Type B pancreatic cell (in vitro differentiated cells): Measurements from ENCODE around the gene DHX15. TPM values are rescaled to one million over a fixed set of nuclear protein-coding genes. Genes with fewer than 3 reads are reported as not detected.

Source experiments
- DNase-seq: peaks from one replicate; pipeline ENCODE4 v3.0.0; 2021; ENCODE audit warnings: mixed read lengths; ENCODE audit not compliant: unreplicated experiment; ENCODE audit errors: extremely low spot score
- H3K27ac Mint-ChIP-seq: 2 replicates; pipeline ENCODE4 v1.8.0; 2021; ENCODE audit warnings: mild to moderate bottlenecking, mixed read lengths
- H3K27me3 Mint-ChIP-seq: 2 replicates; pipeline ENCODE4 v1.8.0; 2021; ENCODE audit warnings: mixed read lengths
- H3K36me3 Mint-ChIP-seq: 2 replicates; pipeline ENCODE4 v1.8.0; 2021; ENCODE audit warnings: mixed read lengths
- H3K4me1 Mint-ChIP-seq: one replicate; pipeline ENCODE4 v1.8.0; 2021; ENCODE audit warnings: mixed read lengths; ENCODE audit not compliant: unreplicated experiment
- H3K4me3 Mint-ChIP-seq: 2 replicates; pipeline ENCODE4 v1.8.0; 2021; ENCODE audit warnings: mild to moderate bottlenecking, mixed read lengths
- H3K9me3 Mint-ChIP-seq: 2 replicates; pipeline ENCODE4 v1.8.0; 2021; ENCODE audit warnings: mixed read lengths
- total RNA-seq: library from RNA; stranded (reverse); gene quantifications from 2 replicates; pipeline ENCODE4 v1.2.1, GENCODE V29; 2021; ENCODE audit warnings: low replicate concordance
- TF ChIP-seq, protein P1 (sequence below): fragments of 200-600 bp; sonication (generic); conservative IDR thresholded peaks from 2 replicates; pipeline ENCODE4 v1.5.0; 2021; ENCODE audit warnings: antibody characterized with exemption, mild to moderate bottlenecking

The DHX15 gene
- total RNA-seq, 1 donor from 2014 or later, result 165 TPM

DNA sequence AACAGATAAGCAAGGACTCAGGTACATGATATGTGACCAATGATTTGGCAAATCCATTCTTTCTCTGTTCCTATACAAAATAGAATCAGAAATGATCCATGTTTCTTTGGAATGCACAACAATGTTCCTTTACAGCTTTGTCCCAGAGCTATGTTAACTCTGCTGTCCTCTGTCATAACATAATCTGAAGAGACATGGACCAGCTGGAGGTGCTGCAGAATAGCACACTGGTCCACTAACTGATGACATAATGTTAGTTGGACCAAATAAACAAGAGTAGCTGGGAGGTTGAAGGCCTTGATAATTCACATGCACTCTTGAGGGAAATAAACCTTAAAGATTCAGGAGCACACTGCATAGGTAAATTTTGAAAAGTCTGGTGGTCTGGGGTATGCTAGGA, 23.0 kb upstream of the DHX15 start:
- TF ChIP-seq, protein P1, sequence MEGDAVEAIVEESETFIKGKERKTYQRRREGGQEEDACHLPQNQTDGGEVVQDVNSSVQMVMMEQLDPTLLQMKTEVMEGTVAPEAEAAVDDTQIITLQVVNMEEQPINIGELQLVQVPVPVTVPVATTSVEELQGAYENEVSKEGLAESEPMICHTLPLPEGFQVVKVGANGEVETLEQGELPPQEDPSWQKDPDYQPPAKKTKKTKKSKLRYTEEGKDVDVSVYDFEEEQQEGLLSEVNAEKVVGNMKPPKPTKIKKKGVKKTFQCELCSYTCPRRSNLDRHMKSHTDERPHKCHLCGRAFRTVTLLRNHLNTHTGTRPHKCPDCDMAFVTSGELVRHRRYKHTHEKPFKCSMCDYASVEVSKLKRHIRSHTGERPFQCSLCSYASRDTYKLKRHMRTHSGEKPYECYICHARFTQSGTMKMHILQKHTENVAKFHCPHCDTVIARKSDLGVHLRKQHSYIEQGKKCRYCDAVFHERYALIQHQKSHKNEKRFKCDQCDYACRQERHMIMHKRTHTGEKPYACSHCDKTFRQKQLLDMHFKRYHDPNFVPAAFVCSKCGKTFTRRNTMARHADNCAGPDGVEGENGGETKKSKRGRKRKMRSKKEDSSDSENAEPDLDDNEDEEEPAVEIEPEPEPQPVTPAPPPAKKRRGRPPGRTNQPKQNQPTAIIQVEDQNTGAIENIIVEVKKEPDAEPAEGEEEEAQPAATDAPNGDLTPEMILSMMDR, result no peak
- Mint-ChIP-seq H3K9me3 (no peaks in the 10 kb centered on the region), H3K27ac (no peak overlapping the region), H3K36me3 (no peaks in the 10 kb centered on the region), H3K27me3 (no peaks in the 10 kb centered on the region), H3K4me3 (no peak overlapping the region), H3K4me1 (peaks cover 5% of the 10 kb centered on the region)
- DNase-seq, result no peak

DNA sequence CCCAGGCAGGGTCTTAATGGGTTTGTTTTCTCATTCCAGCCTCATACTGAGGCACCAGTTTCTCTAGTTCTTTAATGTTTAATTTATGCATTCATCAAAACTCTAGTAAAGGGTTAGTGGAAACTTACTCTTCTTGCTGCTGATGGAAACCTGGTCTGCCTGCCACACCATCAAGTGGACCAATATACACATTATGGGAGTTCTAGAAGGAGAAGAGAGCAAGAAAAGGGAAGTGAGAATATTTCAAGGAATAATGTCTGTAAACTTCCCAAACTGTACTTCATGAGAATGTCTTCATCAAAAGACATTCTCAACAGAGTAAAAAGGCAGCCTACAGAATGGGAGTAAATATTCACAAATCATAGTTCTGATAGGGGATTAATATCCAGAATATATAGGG, 20.9 kb upstream of the DHX15 start:
- Mint-ChIP-seq H3K36me3 (no peaks in the 10 kb centered on the region), H3K27ac (no peak overlapping the region), H3K9me3 (no peaks in the 10 kb centered on the region), H3K27me3 (no peaks in the 10 kb centered on the region), H3K4me1 (peaks cover 5% of the 10 kb centered on the region), H3K4me3 (no peak overlapping the region)
- DNase-seq, result no peak
- TF ChIP-seq, protein P1, result no peak

DNA sequence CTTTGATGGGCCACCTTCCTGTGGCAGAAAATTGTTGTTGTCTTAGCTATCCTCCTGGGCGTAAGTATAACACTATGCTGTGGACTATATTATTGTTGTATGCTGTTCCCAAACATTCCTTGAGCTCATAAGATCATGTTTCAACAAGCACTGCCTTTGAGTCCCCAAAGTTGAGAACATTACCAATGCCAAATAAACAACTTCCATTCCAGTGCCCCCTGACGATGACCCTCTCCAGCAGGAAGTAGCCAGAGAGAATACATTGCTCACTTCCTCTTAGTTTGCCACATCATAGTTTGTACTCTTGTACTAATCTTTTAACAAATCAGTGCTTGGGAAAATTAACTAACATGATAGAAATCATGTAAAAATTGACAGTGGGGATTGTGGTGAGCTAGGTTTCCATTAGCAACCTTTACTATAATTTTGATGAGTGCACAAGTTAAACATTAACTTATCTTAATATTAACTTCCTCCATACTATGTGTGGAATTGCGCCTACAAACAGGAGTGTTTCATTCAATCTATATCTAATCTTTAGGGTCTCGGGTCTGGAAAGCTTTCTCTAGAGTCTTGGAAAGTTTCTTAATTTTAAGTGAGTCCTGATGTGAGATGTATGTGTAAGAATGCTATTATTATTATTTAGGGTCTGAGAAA, 20.3 kb upstream of the DHX15 start:
- H3K4me3 Mint-ChIP-seq, result no peak overlapping the region
- H3K27me3 Mint-ChIP-seq, result no peaks in the 10 kb centered on the region
- no peak for DNase-seq

DNA sequence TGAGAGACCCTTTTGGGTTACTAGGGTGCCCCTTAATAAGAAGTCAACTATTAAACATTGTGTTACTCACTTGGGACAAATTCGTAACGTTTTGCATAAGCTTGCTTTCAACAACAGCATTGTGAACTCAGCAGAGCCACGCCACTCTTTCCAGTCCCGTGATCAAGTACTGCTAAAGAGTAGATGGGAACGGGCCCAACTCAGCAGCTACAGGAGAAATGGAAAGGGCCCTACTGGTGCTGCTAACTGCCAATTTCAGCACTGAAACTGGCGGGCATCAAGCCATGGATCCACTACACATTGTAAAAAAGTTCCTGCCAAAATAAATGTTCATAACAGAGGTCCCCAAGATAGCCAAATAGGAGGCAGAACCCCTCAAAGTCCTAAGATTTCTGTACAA, 19.0 kb upstream of the DHX15 start:
- Mint-ChIP-seq H3K9me3 (no peaks in the 10 kb centered on the region), H3K36me3 (no peaks in the 10 kb centered on the region), H3K27ac (no peak overlapping the region), H3K4me1 (peaks cover 5% of the 10 kb centered on the region), H3K27me3 (no peaks in the 10 kb centered on the region), H3K4me3 (no peak overlapping the region)
- TF ChIP-seq, protein P1, result no peak
- no peak for DNase-seq

More for the DNA sequence above, 20.3 kb upstream of the DHX15 start:
- no peak overlapping the region for H3K27ac Mint-ChIP-seq
- no peaks in the 10 kb centered on the region for H3K36me3 Mint-ChIP-seq
- TF ChIP-seq, protein P1, result no peak
- no peaks in the 10 kb centered on the region for H3K9me3 Mint-ChIP-seq
- H3K4me1 Mint-ChIP-seq, result peaks cover 5% of the 10 kb centered on the region

DNA sequence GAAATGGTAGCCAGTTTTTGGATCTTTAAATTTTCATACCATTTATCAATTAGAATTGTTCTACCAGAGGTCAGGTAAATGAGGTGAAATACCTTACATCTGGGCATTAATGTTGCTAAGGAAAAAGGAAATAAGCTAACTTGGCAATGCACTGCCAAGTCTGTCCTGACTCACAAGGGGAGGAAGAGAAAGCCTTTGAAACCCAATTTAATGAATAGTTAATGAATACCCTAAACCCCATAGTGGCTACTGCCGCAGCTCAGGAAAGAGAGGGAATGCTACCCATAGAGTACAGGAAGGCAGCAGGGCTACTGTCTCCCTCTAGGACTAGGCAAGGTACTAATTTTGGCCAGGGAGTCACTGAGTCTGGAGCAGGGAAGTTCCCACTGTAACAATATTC, 16.8 kb upstream of the DHX15 start:
- no peaks in the 10 kb centered on the region for H3K27me3 Mint-ChIP-seq
- H3K9me3 Mint-ChIP-seq, result no peaks in the 10 kb centered on the region
- TF ChIP-seq, protein P1, result no peak
- DNase-seq, result no peak
- no peak overlapping the region for H3K27ac Mint-ChIP-seq
- H3K4me1 Mint-ChIP-seq, result peaks cover 5% of the 10 kb centered on the region
- no peaks in the 10 kb centered on the region for H3K36me3 Mint-ChIP-seq
- H3K4me3 Mint-ChIP-seq, result no peak overlapping the region
